HG03064 (cell line): ENCODE data around the gene HYOU1.
"Not testable (repeated sequence)": the region's sequence is repeated elsewhere in the genome, so short reads cannot be mapped to it uniquely, and the experiment has no call there.

Experiments used
- ATAC-seq: cut with Tn5 transposase; IDR thresholded peaks from one replicate; pipeline ENCODE4 v1.9.1; 2021; ENCODE audit warnings: low read depth; ENCODE audit not compliant: unreplicated experiment

HYOU1 gene

DNA sequence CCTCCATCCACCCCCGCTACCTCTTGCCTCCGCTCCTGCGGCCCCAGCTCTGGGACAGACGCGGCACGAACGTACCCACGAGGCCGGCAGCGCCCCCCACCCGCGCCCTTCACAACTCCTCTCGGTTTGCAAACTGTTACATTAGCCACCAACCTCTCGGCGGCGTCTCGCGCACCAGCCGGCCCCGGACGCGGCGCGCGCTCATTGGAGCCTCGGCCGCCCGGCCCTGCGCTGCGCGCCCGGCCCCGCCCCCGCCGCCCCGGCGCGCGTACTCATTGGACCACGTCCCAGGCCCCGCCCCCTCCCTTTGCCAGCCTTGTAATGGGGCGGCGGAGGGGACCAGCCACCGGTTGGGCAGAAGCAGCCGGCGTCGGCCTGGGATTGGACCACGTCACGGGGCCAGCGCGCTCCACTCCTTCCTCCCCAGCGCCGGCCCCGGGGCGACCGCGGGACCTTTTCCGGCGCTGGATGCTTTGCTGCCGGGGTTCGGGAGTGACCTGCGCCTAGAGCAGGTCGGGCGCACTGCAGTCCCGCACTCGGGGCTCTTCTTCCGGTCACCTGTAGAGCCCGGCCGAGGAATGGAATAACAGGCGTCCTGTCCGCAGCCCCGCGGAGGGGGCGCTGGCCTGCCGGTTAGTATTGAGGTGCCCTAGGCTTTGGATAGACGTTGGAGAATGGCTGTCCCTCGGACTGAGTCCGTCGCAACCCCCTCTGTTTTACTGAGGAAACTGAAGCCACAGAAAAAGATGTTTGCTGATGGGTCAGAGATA is at the start of gene HYOU1:
Gene HYOU1, minus strand, starts transcription at position 206 of the 770 bp plus-strand sequence. CDS start 1,045 bp downstream, outside the sequence.
- ATAC-seq = peak; percentile 90

DNA sequence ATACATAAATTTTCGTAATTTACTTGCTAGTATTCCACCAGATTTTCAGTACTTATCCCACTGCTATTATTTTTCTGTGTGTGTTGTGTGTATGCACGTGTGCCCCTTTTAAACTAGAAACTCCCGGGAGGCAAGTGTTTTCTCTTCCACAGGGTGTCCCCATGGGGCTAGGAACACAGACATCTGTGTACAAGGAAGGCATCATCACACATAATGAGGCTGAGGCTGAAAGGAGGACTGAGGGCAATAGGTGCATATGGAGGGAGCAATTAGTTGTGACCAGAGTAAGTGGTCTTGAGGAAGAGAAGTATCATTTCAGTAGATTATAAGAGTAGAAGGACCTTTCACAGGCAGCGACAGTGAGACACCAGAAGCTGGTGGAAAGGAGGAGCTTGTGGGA is 46.8 kb upstream of the HYOU1 start:
- ATAC-seq = no peak

GRCh38 chr11:119103161-119103664 is 46.2 kb upstream of the HYOU1 start:
- not testable (repeated sequence) for ATAC-seq

DNA sequence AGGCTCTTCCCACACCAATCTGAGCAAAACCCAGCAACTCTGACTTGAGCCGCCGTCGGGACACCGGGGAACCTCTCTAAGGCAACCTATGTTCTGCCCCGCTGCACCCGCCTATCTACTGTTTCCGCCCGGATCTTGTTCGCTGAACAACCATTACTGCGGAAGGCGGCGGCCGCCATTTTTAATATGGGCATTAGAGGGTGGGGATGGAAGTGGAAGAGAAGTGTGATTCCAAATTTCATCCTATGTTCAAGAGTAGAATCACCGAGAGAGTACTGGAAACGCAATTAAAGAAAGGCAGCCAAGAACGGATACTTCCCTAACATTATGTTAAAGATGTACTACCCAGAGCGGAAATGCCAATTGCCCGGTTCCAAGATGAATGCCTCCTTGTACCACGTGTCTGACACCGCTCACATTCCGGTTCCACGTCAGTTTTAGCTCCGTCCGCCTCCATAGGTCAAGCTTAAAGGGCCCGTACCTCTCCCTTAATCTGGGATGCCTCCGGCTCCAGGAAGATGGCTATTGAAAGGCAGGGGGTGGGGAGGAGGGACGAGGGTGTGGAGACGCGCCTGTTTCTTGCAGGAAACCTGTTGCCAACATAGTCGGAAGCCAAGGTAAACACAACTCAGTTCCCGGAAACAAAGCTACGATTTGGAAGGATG is 44.9 kb upstream of the HYOU1 start, which contains the start of gene DPAGT1:
Gene DPAGT1, minus strand, starts transcription at position 95 of the 665 bp plus-strand sequence. CDS start 198 bp downstream, outside the sequence.
- peak; percentile 70 for ATAC-seq

- peak; percentile 8 for ATAC-seq
Observed at GRCh38 chr11:119100994-119101758, 44.2 kb upstream of the HYOU1 start.

GRCh38 chr11:119100246-119100970 is 43.4 kb upstream of the HYOU1 start:
- no peak for ATAC-seq

- no peak for ATAC-seq
Observed at GRCh38 chr11:119099711-119100110, 42.7 kb upstream of the HYOU1 start.

DNA sequence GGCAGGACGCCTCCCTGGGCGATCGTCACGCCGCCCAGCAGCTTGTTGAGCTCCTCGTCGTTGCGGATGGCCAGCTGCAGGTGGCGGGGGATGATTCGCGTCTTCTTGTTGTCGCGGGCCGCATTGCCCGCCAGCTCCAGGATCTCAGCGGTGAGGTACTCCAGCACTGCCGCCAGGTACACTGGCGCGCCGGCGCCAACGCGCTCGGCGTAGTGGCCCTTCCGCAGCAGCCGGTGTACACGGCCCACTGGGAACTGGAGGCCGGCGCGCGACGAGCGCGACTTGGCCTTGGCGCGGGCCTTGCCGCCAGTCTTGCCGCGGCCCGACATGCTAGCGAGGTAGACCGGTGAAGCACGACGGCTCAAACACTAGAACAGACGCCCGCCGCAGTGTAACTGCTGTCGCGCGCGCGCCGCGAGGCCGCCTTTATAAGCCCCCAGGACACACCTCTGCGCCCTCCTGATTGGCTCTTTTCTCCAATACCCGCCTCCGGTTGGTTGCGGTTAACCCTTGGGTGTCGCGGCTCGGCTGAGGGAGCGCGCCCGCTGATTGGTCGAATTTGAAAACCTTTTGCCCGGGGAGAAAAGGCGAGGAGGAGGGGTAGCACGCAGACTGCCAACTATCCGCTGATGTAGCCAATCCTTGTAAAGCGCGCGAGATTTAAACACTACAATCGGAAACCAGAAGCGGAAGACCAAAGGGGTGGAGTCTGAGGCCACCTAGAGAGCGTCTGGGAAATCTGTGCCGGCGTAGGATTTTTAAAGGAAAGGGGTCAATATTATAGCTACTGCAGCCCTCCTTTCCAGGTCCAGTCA is 38.3 kb upstream of the HYOU1 start:
- peak; percentile 70 for ATAC-seq

GRCh38 chr11:119094816-119095065 is 37.7 kb upstream of the HYOU1 start:
- peak; percentile 48 for ATAC-seq

DNA sequence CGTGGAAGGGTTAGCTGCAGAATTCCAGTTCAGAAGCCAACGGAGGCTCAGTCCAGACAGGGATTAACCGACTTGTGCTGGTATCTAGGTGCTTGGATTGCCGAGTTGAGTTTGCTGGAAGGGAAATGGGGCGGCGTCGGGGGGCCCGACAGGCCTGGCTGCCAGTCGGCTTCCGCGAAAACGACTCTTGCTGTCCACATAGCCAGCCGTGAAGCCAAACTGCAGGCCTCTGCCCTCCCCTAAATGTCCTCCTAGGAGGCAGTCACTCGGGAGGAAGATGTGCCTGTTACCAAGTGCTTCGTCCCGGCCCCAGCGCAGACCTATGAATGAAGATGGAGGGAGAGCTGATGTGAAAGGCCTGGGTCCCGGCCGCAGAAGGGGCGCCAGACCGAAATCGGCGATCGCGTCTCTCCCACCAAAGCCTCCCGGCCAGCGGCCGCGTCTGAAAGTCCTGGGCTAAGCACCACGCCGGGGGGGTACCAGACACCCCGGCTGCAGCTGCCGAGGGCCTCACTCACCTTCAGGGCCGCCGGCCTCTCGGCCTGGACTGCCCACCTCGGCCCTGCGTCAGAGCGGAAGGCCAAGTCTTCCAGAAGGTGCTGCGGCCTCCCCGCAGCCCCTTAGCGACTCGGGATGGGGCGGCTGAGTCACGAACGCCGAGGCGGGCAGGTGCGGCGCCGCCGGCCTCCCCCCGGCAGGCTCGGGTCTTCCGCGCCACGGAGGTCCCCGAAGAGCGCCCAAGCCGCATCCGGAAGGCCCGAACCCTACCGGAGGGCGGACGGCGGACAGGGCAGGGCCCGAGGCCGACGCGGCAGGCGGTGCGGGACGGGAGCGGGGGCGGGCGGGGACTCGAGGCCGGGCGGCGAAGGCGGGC is 37.2 kb upstream of the HYOU1 start:
- peak; percentile 5 for ATAC-seq

- no peak for ATAC-seq
Observed at GRCh38 chr11:119092880-119093842, 36.2 kb upstream of the HYOU1 start.

GRCh38 chr11:119091966-119092879 is 35.2 kb upstream of the HYOU1 start:
- no peak for ATAC-seq

DNA sequence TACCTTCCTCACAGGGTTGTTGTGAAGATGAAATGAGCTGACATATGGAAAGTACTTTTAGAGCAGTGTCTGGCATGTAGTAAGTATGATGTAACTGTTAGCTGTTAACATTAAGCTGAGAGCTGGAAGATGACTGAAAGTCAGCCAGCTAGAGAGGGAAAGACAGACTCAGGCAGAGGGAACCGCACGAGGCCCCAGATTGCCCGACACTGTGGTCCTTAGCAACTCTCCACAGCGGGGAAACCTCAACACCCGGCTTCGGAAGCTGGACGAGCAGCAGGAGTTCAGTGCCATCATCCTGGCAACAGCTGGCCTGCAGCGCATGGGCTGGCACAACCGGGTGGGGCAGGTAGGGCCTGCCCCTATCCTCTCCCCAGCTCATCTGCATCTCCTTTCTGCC is 34.2 kb upstream of the HYOU1 start:
- no peak for ATAC-seq

DNA sequence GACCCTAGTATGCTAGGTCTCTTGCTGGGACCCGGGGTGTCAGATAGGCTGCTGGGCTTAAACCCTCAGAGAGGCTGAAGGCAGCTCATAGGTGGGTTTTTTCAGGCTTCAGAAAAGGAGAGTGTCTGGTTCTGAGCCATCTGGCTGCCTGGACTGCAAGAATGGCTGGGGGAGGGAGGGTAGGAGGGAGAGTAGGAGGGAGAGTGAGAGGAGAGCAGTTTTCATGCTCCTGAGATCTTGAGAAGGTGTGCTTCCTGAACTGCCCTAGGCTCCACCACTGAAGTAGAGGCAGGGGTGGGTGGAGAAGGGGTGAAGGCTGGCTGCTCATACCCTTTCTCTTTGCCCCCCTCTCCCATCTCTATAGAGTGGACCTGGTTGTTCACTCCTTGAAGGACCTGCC is 32.3 kb upstream of the HYOU1 start:
- ATAC-seq = no peak

DNA sequence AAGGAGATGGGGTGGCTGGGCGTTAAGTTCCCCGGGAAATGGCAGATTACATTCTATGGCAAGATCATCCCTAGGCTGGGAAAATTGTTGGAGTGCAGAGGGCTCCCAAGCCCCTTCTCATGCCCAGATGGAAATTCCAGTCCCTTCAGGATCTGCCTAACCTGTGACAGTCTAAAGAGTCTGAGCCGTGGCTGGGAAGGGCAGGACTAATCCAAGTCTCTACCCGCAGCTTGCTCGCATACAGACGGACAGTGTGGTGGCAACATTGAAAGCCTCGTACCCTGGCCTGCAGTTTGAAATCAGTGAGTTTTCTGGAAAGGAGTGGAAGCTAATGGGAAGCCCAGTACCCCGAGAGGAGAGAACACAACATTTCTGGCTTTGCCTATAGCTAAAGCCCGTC is 31.4 kb upstream of the HYOU1 start:
- ATAC-seq = no peak

DNA sequence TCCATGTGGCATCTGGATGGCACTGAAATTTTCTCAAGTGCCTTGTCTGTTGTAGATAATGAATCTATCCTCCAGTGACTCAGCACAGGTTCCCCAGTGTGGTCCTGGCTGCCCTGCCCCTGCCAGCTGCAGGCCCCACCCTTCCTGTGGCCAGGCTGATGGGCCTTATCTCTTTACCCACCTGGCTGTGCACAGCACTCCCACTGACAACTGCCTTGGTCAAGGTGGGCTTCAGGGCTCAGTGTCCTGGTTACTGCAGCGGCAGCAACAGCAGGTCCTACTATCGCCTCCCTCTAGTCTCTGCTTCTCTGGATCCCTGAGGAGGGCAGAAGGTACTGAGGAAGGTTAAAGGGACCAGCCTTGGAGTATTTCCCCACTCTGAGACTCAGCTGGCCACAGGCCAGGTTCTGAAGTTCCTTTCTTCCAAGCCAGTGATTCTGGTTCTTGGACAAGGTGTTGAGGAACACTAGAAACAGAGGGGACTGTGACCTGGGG is 30.8 kb upstream of the HYOU1 start:
- no peak for ATAC-seq
